ENCODE measurements around the gene FBXW8. TPM values are rescaled to one million over a fixed set of nuclear protein-coding genes. Genes with fewer than 3 reads are reported as not detected.

Gene FBXW8
- total RNA-seq, 1 experiment from 2014 or later = 24.2 TPM

DNA sequence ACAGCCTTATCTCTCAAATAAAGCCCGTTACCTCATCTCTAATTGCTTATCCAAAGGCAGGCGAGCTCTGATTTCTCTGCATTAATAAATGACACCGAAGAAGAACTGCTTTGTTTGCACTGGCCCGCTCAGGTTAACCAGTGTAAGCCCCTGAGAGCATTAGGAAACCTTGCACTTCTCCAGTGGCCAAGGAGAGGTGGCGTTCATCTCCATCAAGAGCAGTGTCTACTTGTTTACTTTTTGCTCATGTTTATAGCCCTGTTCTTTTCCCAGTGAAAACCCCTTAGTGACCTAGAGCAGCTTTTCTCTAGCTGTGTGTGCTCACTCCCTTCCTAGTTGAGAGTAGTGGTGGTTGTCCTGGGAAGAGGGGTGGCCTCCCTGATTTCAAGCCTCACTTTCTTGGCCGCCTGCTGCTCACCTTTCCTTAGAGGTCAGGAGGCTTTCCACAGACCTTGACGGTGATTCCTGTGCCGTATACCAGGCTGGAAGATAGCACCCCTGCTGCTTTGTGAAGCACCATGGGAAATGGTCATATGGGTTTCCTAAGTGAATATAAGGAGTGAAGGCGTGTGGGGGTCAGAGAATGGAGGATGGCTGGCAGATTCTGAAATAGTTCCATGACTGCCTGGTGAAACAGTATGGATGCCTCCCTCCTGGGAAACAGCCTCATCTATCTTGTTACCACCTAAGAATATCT is 16.6 kb downstream of the FBXW8 start:
- Mint-ChIP-seq H3K4me1 (ENCODE audit: insufficient read depth, unreplicated experiment) (peaks cover 10% of the 10 kb centered on the region), H3K36me3 (ENCODE audit: insufficient read depth, unreplicated experiment) (peaks cover 23% of the 10 kb centered on the region), H3K27ac (ENCODE audit: low read depth, unreplicated experiment) (no peak overlapping the region), H3K4me3 (ENCODE audit: unreplicated experiment) (no peak overlapping the region), H3K27me3 (ENCODE audit: insufficient read depth, unreplicated experiment) (no peaks in the 10 kb centered on the region), H3K9me3 (ENCODE audit: unreplicated experiment) (no peaks in the 10 kb centered on the region)
- ChIA-PET POLR2A (no interaction called here), CTCF (interaction anchor here (0.9 kb wide), 1 partner anchor 16 kb away, joined by 3 read pairs; no protein-coding TSS in a partner anchor)
- no TSS peak for BruUV-seq (replicated peaks)
- DNase-seq (ENCODE audit: unreplicated experiment) = no peak
- intact Hi-C loops (cut with micrococcal nuclease) = no loop called here
- TF ChIP-seq, protein P1, sequence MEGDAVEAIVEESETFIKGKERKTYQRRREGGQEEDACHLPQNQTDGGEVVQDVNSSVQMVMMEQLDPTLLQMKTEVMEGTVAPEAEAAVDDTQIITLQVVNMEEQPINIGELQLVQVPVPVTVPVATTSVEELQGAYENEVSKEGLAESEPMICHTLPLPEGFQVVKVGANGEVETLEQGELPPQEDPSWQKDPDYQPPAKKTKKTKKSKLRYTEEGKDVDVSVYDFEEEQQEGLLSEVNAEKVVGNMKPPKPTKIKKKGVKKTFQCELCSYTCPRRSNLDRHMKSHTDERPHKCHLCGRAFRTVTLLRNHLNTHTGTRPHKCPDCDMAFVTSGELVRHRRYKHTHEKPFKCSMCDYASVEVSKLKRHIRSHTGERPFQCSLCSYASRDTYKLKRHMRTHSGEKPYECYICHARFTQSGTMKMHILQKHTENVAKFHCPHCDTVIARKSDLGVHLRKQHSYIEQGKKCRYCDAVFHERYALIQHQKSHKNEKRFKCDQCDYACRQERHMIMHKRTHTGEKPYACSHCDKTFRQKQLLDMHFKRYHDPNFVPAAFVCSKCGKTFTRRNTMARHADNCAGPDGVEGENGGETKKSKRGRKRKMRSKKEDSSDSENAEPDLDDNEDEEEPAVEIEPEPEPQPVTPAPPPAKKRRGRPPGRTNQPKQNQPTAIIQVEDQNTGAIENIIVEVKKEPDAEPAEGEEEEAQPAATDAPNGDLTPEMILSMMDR (IDR thresholded peaks at IDR 0.05; ENCODE audit: unreplicated experiment) = no peak

GRCh38 chr12:116928504-116928903 is 17.8 kb downstream of the FBXW8 start:
- Mint-ChIP-seq H3K9me3 (ENCODE audit: unreplicated experiment) (no peaks in the 10 kb centered on the region), H3K27ac (ENCODE audit: low read depth, unreplicated experiment) (no peak overlapping the region), H3K36me3 (ENCODE audit: insufficient read depth, unreplicated experiment) (peaks cover 24% of the 10 kb centered on the region), H3K4me1 (ENCODE audit: insufficient read depth, unreplicated experiment) (peaks cover 10% of the 10 kb centered on the region), H3K27me3 (ENCODE audit: insufficient read depth, unreplicated experiment) (no peaks in the 10 kb centered on the region), H3K4me3 (ENCODE audit: unreplicated experiment) (no peak overlapping the region)
- intact Hi-C loops (cut with micrococcal nuclease) = no loop called here
- POLR2A ChIA-PET = no interaction called here
- TF ChIP-seq, protein P1 (IDR thresholded peaks at IDR 0.05; ENCODE audit: unreplicated experiment) = no peak
- no peak for DNase-seq (ENCODE audit: unreplicated experiment)
- no TSS peak for BruUV-seq (replicated peaks)
- CTCF ChIA-PET = no interaction called here

DNA sequence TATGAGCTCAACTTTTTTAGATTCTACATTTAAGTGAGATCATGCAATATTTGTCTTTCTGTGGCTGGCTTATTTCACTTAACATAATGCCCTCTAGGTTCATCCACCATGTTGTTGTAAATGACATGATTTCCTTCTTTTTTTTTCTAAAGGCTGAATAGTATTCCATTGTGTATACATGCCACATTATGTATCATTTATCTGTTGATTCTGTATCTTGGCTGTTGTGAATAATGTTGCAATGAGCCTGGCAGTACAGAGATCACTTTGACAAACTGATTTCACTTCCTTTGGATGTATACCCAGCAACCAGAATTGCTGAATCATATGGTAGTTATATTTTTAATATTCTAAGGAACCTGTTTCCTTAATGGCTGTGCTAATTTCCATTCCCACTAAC is 19.1 kb downstream of the FBXW8 start:
- TF ChIP-seq, protein P1 (IDR thresholded peaks at IDR 0.05; ENCODE audit: unreplicated experiment) = no peak
- H3K36me3 Mint-ChIP-seq (ENCODE audit: insufficient read depth, unreplicated experiment) = peaks cover 32% of the 10 kb centered on the region
- intact Hi-C loops (cut with micrococcal nuclease) = no loop called here
- ChIA-PET POLR2A (no interaction called here), CTCF (interaction anchor here (0.7 kb wide), 1 partner anchor 39 kb away, joined by 3 read pairs; no protein-coding TSS in a partner anchor)
- BruUV-seq (replicated peaks) = no TSS peak
- DNase-seq (ENCODE audit: unreplicated experiment) = no peak
- no peaks in the 10 kb centered on the region for H3K27me3 Mint-ChIP-seq (ENCODE audit: insufficient read depth, unreplicated experiment)
- H3K27ac Mint-ChIP-seq (ENCODE audit: low read depth, unreplicated experiment) = no peak overlapping the region
- H3K4me1 Mint-ChIP-seq (ENCODE audit: insufficient read depth, unreplicated experiment) = peaks cover 5% of the 10 kb centered on the region
- H3K9me3 Mint-ChIP-seq (ENCODE audit: unreplicated experiment) = no peaks in the 10 kb centered on the region
- H3K4me3 Mint-ChIP-seq (ENCODE audit: unreplicated experiment) = no peak overlapping the region

DNA sequence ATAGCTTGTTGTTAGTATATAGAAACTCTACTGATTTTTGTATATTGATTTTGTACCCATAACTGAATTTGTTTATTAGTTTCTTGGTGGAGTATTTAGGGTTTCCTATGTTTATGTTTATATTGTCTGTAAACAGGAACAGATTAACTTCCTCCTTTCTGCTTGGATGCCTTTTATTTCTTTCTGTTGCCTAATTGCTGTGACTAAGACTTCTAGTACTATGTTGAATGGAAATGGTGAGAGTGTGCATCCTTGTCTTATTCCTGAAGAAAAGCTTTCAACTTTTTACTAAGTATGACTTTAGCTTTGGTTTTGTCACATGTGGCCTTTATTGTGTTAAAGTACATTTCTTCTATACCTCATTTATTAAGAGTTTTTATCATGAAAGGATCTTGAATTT is 20.9 kb downstream of the FBXW8 start:
- no peaks in the 10 kb centered on the region for H3K4me1 Mint-ChIP-seq (ENCODE audit: insufficient read depth, unreplicated experiment)
- H3K9me3 Mint-ChIP-seq (ENCODE audit: unreplicated experiment) = no peaks in the 10 kb centered on the region
- ChIA-PET POLR2A (interaction anchor here (0.9 kb wide), 1 partner anchor 12 kb away, joined by 3 read pairs; no protein-coding TSS in a partner anchor), CTCF (interaction anchor here (0.6 to 1.4 kb wide), 2 partner anchors 223 to 934 kb away, joined by 4 read pairs; no protein-coding TSS in a partner anchor)
- no TSS peak for BruUV-seq (replicated peaks)
- H3K27ac Mint-ChIP-seq (ENCODE audit: low read depth, unreplicated experiment) = no peak overlapping the region
- DNase-seq (ENCODE audit: unreplicated experiment) = no peak
- H3K36me3 Mint-ChIP-seq (ENCODE audit: insufficient read depth, unreplicated experiment) = peaks cover 47% of the 10 kb centered on the region
- intact Hi-C loops (cut with micrococcal nuclease) = no loop called here
- no peaks in the 10 kb centered on the region for H3K27me3 Mint-ChIP-seq (ENCODE audit: insufficient read depth, unreplicated experiment)
- no peak overlapping the region for H3K4me3 Mint-ChIP-seq (ENCODE audit: unreplicated experiment)
- TF ChIP-seq, protein P1 (IDR thresholded peaks at IDR 0.05; ENCODE audit: unreplicated experiment) = no peak

All from MCF 10A (cell line).